ENCODE results near the gene SCART1.

- TF ChIP-seq POLR2A (IDR thresholded peaks at IDR 0.05): no peak
- TF ChIP-seq CTCF (IDR thresholded peaks at IDR 0.05): no peak
Measured at GRCh38 chr10:133441780-133442179, 12.0 kb upstream of the SCART1 start.

All from heart left ventricle (tissue), 13 donors.